Bronchial epithelial cell (primary cell): ENCODE measurements around the gene SFMBT2. TPM values are rescaled to one million over a fixed set of nuclear protein-coding genes. Genes with fewer than 3 reads are reported as not detected.
"Not testable (repeated sequence)": the region's sequence is repeated elsewhere in the genome, so short reads cannot be mapped to it uniquely, and the experiment has no call there.

Experiments
- DNase-seq: peaks from one replicate; pipeline ENCODE4 v3.0.0-alpha.2; 2010; ENCODE audit warnings: low read depth
- FAIRE-seq: peaks from 2 replicates; lab custom pipeline; 2011; peaks lifted over from hg19 to GRCh38; lab: Jason Lieb, UNC
- H3K27me3 ChIP-seq: 2 replicates; pipeline ENCODE4 v1.5.1; 2011; ENCODE audit warnings: low read length; ENCODE audit not compliant: control insufficient read depth, insufficient read depth
- H3K36me3 ChIP-seq: 2 replicates; pipeline ENCODE4 v1.5.1; 2011; ENCODE audit warnings: low read length; ENCODE audit not compliant: control insufficient read depth, insufficient read depth
- H3K4me3 ChIP-seq: 2 replicates; pipeline ENCODE4 v1.5.1; 2011; ENCODE audit warnings: mild to moderate bottlenecking, low read depth, low read length, control low read depth
- total RNA-seq: library from RNA; depleted of rRNA; stranded (reverse); fragments of >200 nt; gene quantifications from 2 replicates; pipeline ENCODE4 v1.2.1, GENCODE V29; 2014
- TF ChIP-seq, protein P1 (sequence below): IDR thresholded peaks from 2 replicates; pipeline ENCODE4 v1.5.1; 2011; ENCODE audit warnings: mild to moderate bottlenecking, moderate library complexity, low read length, control low read depth, inconsistent platforms; ENCODE audit not compliant: insufficient read depth, severe bottlenecking

Gene SFMBT2
- total RNA-seq, 1 donor from 2014 or later, result under 0.01 TPM

DNA sequence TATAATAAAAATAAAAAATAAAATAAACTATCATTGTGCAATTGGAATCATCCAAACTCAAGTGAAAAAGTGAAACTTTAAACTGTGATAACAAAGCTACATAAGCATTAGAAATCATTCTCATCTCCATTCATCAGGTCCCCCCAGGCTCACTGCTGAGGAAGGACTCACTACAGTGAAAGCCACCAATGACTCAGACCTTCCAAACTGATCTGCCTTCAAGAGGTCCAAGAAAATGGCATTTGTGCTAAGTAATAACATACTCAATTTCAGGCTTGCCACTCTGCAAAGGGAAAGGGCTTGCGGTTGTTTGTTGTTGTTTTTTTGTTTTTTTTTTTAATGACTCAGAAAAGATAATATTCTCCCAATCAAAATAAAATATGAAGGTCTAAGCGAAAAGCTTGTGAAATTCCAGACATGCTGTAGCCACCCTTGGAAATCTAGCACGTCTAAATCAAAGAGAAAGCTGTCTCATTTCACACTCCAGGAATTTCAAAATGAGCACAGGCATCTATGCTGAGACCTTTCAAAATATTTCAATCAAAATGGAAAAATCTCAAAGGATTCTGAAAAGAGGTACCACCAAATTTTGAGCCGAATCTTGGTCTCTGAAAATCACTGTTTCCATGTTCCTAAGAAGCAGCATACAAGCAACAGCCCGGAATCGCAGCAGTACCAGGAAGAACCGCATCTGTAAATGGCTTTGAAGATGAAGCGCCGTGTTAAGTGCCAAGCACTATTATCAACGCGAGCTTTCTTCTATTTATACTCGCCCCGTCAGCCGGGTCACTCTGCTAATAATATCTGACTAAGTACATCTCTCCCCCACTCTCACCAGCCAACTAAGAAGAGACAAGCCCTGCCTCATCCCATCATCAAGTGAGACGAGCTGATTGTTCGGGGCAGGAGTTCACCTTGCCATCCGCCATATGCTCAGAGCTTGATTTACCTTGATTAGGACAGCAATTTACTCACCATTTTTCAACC lies 13.5 kb downstream of the SFMBT2 start:
- DNase-seq, result no peak
- Histone ChIP-seq H3K27me3 (no peaks in the 10 kb centered on the region), H3K36me3 (no peaks in the 10 kb centered on the region), H3K4me3 (no peak overlapping the region)
- no peak for FAIRE-seq
- TF ChIP-seq, protein P1, sequence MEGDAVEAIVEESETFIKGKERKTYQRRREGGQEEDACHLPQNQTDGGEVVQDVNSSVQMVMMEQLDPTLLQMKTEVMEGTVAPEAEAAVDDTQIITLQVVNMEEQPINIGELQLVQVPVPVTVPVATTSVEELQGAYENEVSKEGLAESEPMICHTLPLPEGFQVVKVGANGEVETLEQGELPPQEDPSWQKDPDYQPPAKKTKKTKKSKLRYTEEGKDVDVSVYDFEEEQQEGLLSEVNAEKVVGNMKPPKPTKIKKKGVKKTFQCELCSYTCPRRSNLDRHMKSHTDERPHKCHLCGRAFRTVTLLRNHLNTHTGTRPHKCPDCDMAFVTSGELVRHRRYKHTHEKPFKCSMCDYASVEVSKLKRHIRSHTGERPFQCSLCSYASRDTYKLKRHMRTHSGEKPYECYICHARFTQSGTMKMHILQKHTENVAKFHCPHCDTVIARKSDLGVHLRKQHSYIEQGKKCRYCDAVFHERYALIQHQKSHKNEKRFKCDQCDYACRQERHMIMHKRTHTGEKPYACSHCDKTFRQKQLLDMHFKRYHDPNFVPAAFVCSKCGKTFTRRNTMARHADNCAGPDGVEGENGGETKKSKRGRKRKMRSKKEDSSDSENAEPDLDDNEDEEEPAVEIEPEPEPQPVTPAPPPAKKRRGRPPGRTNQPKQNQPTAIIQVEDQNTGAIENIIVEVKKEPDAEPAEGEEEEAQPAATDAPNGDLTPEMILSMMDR, result no peak

DNA sequence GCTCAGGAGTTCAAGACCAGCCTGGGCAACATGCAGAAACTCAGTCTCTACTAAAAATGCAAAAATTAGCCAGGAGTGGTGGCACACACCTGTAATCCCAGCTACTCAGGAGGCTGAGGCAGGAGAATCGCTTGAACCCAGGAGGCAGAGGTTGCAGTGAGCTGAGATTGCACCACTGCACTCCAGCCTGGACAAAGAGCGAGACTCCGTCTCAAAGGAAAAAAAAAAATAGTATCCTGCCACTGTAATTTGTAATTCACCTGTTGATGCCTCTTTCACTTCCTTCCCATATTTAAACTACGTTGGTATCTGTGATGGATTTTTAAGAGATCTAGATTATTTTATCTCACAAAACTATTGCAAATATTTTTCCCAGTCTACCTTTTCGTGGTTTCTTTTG lies 18.5 kb downstream of the SFMBT2 start:
- DNase-seq, H3K36me3 ChIP-seq, FAIRE-seq, H3K27me3 ChIP-seq, H3K4me3 ChIP-seq: not testable (repeated sequence)

DNA sequence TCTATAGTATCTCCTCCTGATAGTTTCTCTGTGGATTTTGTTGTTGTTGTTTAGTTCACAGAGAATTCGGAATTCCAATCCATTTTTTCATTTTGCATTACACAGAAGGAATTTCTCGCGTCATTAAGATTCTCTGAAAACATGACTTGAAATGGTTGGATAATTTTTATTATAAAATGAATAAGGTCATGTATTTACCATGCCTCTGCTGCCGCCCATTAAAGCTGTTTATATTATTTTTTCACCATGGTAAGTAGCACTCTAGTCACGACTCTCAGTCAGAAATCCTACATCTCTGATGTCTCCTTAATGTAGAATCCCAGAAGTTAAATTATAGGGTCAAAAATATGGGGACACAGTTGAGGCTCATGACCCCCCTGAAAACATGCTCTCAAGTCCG lies 19.1 kb downstream of the SFMBT2 start:
- no peaks in the 10 kb centered on the region for H3K27me3 ChIP-seq
- no peak for FAIRE-seq
- H3K36me3 ChIP-seq, result no peaks in the 10 kb centered on the region
- H3K4me3 ChIP-seq, result no peak overlapping the region
- no peak for DNase-seq
- TF ChIP-seq, protein P1, result no peak

DNA sequence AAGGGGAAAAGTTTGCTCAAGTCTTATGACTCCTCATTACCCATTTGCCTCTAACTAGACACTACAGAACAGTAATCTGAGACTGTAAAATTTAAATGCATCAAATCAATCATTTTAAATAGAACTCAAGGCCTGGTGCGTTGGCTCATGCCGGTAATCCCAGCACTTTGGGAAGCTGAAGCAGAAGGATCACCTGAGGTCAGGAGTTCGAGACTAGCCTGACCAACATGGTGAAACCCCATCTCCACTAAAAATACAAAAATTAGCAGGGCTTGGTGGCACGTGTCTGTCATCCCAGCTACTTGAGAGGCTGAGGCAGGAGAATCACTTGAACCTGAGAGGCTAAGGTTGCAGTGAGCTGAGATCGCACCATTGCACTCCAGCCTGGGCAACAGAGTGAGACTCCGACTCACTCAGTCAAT lies 20.1 kb downstream of the SFMBT2 start:
- H3K36me3 ChIP-seq, DNase-seq, FAIRE-seq, H3K4me3 ChIP-seq, H3K27me3 ChIP-seq: not testable (repeated sequence)

DNA sequence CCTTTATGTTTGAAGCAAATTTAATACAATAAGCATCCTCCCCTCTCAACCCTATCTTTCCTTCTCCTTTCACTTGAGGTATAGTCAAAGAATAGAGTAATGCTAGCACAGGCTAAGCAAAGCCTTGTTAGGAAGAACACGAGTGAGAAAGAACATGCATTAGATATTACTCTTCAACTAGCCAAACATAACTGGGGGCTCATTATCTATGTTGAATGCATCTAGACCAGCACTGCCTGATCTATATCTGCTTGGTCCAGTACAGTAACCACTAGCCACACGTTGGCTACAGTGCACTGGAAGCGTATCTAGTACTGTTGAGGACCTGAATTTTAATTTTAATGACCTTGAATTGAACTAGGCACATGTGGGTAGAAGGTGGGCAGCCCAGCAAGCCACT lies 21.0 kb downstream of the SFMBT2 start:
- no peak overlapping the region for H3K4me3 ChIP-seq
- DNase-seq (no peak), FAIRE-seq (no peak)
- TF ChIP-seq, protein P1, result no peak
- no peaks in the 10 kb centered on the region for H3K27me3 ChIP-seq
- no peaks in the 10 kb centered on the region for H3K36me3 ChIP-seq

DNA sequence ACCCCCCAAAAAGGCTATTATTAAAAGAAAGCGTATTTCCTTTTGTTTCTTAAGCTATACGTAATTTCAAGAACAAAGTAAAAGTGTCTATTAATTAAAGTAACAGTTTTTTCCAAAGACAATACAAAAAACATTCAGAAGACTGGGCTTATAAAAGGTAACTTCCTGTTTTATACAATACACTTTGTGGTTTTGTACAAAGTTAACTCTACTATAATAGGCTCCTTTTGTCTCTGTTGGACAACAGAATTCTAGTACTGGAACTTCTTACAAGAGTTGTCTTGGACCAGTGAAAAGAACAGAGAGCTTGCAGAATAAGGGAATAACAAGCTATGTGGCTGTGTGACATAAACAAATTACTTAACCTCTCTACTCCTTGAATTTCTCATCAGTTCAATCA lies 21.5 kb downstream of the SFMBT2 start:
- H3K36me3 ChIP-seq, result no peaks in the 10 kb centered on the region
- no peak overlapping the region for H3K4me3 ChIP-seq
- no peaks in the 10 kb centered on the region for H3K27me3 ChIP-seq
- no peak for DNase-seq
- TF ChIP-seq, protein P1, result no peak
- no peak for FAIRE-seq
